C4-2B (cell line): ENCODE data around the gene TENM4.

Experiments
- ZFX ChIP-seq: fragments of 450-650 bp; IDR thresholded peaks from 2 replicates; pipeline ENCODE4 v1.6.1; 2017
- TF ChIP-seq, protein P1 (sequence below): fragments of 450-650 bp; conservative IDR thresholded peaks from 2 replicates; pipeline ENCODE4 v1.5.1; 2017; ENCODE audit warnings: mild to moderate bottlenecking

DNA sequence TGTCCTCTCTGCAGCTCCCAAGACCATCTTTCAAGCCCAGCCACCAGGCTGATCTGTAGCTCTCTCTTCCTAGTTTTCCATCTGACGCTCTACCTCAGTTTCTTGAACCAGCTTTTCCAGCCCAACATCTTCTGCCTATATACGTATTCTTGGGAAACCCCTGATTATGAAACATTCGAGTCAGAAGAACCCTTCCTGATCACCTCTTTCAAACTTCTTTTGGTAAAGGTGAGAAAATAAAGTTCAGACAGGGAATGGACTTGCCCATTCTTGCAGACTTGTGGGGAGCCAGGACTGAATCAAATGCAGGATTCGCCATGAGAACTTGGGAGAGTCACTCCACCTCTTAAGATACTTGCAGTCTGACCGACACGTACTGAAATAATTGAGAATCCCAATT is 696.6 kb downstream of the TENM4 start:
- TF ChIP-seq, protein P1, sequence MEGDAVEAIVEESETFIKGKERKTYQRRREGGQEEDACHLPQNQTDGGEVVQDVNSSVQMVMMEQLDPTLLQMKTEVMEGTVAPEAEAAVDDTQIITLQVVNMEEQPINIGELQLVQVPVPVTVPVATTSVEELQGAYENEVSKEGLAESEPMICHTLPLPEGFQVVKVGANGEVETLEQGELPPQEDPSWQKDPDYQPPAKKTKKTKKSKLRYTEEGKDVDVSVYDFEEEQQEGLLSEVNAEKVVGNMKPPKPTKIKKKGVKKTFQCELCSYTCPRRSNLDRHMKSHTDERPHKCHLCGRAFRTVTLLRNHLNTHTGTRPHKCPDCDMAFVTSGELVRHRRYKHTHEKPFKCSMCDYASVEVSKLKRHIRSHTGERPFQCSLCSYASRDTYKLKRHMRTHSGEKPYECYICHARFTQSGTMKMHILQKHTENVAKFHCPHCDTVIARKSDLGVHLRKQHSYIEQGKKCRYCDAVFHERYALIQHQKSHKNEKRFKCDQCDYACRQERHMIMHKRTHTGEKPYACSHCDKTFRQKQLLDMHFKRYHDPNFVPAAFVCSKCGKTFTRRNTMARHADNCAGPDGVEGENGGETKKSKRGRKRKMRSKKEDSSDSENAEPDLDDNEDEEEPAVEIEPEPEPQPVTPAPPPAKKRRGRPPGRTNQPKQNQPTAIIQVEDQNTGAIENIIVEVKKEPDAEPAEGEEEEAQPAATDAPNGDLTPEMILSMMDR, result no peak
- no peak for TF ChIP-seq ZFX
